Right lobe of liver (tissue), 4 donors: ENCODE results near the gene MID1.

ENCODE experiments used
- POLR2A ChIP-seq: fragments of 450-650 bp; IDR thresholded peaks from one replicate; pipeline ENCODE4 v1.6.1; 2017; ENCODE audit warnings: antibody characterized with exemption, mild to moderate bottlenecking
- TF ChIP-seq, protein P1 (sequence below), 4 donors: fragments of 200-600 bp in 3 of 4; fragments of 450-650 bp in 1 of 4; IDR thresholded peaks; one replicate each; pipeline versions ENCODE4 v1.5.1 to v1.8.0; 2016 to 2022; ENCODE audit warnings: antibody characterized with exemption in 4 of 4, mild to moderate bottlenecking in 2 of 4
- donor health status: DM: no; HTN: no; CAD: no.
- donor health status: DM: no; HTN: no; CAD: no.
- donor health status: DM: no; HTN: yes; CAD: no.

DNA sequence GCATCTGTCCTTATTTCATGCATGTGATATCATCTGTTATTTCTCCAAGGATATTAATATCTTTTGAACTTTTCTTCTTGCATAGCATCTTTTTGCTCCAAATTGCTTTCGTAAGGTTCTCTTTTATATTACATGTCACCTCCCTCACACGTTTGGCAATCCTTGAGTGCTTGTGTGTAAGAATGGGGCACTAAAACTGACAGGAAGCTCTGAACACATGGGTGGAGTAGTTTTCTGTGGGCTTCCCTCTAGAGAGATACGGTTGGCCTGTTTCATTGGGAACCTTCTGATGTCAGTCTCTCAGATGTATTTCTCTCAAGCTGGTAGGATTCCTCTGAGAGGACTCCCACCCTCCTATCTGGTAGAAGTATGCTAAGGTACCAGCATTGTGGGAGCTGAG lies 223.0 kb downstream of the MID1 start:
- TF ChIP-seq, protein P1, sequence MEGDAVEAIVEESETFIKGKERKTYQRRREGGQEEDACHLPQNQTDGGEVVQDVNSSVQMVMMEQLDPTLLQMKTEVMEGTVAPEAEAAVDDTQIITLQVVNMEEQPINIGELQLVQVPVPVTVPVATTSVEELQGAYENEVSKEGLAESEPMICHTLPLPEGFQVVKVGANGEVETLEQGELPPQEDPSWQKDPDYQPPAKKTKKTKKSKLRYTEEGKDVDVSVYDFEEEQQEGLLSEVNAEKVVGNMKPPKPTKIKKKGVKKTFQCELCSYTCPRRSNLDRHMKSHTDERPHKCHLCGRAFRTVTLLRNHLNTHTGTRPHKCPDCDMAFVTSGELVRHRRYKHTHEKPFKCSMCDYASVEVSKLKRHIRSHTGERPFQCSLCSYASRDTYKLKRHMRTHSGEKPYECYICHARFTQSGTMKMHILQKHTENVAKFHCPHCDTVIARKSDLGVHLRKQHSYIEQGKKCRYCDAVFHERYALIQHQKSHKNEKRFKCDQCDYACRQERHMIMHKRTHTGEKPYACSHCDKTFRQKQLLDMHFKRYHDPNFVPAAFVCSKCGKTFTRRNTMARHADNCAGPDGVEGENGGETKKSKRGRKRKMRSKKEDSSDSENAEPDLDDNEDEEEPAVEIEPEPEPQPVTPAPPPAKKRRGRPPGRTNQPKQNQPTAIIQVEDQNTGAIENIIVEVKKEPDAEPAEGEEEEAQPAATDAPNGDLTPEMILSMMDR (IDR thresholded peaks at IDR 0.05): no peak
- TF ChIP-seq POLR2A: no peak
